CD4-positive, alpha-beta T cell treated with Interleukin-15 for 1 hour (primary cell): ENCODE data around the gene OPRD1.

Source experiments
- DNase-seq: peaks from one replicate; pipeline ENCODE4 v3.0.0-alpha.2; 2020

Gene OPRD1

DNA sequence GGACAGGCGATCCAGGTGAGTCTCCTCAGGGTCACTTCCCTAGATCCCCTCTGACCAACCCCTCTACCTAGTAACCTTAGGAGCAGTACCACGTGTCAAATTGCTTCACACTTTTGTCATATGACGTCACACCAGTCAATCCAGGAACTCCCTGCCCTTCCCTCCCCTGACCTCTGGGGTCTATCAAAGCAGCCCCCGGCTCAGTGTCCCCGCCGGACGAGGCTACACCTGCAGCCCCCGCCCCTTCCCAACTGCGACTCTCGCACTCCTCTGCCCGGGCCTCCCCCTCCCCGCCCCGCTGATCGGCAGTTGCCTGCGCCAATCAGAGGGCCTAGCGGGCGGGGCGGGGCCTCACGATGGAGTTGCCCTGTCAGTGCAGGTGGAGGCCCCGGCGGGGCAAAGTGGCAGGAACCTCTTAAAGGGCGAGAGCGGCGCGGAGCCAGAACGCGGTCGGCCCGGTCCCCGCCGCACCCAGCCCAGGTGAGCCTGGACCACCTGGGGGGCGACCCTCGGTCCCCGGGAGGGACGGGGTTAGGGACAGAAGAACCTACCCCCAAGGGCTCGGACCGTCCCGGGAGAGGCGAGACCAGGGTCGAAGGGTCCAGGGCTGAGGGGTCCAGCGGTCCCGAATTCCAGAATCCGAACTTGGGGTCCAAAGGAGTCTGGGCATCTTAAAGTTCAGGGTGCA lies 74.9 kb downstream of the OPRD1 start:
- peak; percentile 91 for DNase-seq

DNA sequence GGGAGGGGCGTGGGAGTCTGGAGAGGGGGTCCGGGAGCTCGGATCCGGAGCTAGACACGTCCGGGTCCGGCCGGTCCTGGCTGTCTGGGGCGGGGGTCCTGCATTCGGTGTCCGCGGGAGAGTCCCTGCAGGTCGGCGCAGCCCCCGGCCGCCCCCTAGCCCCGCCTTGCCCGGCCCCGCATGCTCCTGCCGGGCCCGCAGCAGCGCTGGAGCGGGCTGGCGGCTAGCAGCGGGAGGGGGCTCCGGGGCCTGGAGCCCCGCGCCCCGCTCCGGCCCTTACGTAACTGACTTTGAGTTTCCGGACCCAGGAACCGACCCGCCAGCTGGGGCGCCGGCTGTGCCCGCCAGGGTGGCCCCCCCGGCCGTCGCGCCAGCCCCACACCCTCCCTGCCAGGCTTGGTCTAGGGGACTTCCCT lies 75.5 kb downstream of the OPRD1 start:
- DNase-seq: peak; percentile 83

- DNase-seq: no peak
These were observed 76.1 kb downstream of the OPRD1 start for GRCh38 chr1:28887835-28888682.

GRCh38 chr1:28888915-28889314 lies 76.9 kb downstream of the OPRD1 start:
- no peak for DNase-seq

GRCh38 chr1:28889357-28889756 lies 77.4 kb downstream of the OPRD1 start:
- no peak for DNase-seq

- no peak for DNase-seq
These were observed 78.5 kb downstream of the OPRD1 start for GRCh38 chr1:28890435-28890834.

DNA sequence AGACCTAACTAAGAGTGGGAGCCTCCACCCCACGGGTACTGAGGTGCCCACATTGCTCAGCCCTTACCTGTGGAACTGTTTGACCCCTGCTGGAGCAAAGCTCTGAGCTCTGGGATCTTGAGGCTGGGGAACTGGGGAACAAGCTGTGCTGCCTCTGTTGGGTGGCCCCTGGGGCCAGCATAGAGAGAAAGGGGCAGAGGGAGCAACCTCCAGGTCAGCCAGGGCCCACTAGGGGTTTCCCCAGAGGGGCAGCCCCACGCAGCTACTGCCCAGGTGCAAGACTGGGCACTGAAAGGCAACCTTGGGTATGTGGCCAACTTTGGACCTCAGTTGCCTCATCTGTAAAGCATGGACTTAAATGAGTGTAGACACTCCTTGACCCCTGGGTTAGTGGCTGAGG lies 78.9 kb downstream of the OPRD1 start:
- DNase-seq: no peak

GRCh38 chr1:28891256-28891655 lies 79.3 kb downstream of the OPRD1 start:
- no peak for DNase-seq

GRCh38 chr1:28893403-28894102 lies 81.6 kb downstream of the OPRD1 start:
- no peak for DNase-seq

DNA sequence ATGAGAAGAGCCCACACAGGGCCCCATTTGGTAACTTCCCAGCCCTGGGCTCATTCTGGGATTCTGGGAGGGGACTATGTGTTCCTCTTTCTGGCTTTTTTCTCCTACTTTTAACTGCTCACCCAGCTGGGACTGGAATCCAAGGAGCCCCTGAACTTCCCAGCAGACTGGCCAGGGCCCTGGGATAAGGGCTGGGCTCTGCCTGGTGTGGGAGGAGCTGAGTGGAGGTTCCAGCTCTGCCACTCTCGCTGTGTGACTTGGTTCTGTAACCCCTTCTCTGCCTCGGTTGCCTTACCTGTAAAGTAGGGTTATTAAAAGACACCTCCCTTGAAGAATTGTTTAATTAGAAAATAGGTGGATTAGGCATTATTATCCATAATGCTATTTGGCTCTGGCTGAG lies 82.8 kb downstream of the OPRD1 start:
- DNase-seq: no peak

DNA sequence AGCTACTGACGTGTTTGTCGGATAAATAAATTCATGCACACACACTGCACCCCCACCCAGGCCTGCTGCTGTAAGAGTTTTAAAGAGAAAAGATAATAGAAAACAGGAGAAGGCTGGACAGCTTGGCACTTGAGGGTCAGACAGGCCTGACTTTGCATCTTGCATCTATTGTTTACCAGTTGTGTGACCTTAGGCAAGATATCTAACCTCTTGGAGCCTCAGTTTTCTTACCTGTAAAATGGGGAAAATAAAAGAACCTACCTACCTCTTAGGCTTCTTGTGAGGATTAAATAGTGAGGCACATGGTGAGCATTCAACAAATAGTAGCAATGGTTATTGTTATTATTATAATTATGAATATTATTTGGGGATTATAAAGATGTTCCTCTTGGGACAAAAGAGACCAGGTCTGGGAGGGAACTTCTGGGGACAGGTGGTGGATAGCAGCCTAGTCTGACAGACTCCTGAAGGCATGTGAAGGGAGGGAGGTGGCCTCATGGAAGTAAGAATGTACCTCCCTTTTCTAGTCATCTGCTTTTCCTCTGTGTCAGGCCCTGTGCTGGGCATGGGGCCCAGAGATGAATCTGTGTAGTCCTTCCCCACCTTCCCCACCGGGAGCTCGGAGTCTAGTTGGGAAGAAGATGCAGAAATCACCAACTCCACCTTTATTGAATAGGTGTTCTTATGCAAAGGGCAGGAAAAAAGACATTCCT lies 84.1 kb downstream of the OPRD1 start:
- DNase-seq: no peak

GRCh38 chr1:28896609-28896986 lies 84.6 kb downstream of the OPRD1 start:
- DNase-seq: no peak

GRCh38 chr1:28897789-28898188 lies 85.8 kb downstream of the OPRD1 start:
- no peak for DNase-seq

DNA sequence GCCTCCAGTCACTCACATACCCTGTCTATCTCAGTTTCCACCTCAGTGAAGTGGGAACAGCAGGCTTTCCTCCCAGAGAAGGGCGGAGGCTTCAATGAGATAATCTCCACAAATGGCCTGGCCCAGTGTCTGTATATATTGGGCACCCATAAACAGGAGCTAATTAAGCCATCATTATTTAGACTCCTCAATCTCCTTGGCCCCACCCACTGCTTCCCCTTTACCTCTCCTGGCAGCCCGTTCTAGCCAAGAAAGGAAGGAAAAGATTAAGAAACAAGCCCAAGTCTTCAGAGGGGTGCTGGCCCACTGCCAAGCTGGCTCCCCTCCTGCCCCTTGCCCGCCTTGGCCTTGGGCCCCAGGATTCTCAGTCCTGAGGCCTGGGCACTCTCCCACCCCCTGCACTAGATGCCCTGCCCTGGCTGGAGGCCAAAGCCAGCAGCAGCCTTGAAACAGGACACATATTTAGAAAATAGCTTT lies 86.5 kb downstream of the OPRD1 start:
- no peak for DNase-seq

DNA sequence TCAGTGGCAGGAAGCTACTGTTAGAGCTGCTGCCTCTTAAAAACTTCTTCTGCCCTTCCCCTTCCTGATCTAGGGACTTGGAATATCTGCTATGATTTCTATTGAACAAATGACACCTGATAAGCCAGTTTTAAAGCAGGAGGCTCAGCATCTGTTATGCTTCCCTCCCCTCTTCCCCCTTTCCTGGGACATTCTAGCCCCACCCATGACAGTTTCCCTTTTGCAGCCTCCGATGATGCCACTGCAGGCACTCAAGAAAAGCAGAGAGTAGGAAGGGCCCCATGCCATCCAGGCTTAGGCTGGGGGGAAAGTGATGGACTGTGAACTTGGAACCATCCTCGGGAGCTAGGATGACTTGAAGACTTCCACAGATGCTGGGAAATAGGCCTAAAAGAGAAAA lies 87.3 kb downstream of the OPRD1 start:
- no peak for DNase-seq

- no peak for DNase-seq
These were observed 88.6 kb downstream of the OPRD1 start for GRCh38 chr1:28900562-28900961.

DNA sequence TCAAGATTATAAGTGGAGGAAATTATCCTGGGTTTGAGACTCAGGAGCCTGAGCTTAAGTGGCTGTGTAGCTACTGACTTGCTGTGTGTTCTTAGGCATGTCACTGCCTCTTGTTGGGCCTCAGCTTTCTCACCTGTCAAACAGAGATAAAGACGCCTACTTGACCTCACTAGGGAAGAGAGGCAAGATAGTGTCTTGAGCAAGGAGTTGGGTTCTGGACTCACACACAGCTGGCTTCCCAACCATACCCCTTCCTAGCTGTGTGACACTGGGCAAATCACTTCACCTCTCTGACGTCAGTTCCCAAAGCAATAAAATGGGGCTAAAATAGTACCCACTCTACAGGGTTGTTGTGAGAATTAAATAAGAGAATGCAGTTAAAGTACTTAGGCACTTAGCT lies 90.8 kb downstream of the OPRD1 start:
- DNase-seq: no peak

DNA sequence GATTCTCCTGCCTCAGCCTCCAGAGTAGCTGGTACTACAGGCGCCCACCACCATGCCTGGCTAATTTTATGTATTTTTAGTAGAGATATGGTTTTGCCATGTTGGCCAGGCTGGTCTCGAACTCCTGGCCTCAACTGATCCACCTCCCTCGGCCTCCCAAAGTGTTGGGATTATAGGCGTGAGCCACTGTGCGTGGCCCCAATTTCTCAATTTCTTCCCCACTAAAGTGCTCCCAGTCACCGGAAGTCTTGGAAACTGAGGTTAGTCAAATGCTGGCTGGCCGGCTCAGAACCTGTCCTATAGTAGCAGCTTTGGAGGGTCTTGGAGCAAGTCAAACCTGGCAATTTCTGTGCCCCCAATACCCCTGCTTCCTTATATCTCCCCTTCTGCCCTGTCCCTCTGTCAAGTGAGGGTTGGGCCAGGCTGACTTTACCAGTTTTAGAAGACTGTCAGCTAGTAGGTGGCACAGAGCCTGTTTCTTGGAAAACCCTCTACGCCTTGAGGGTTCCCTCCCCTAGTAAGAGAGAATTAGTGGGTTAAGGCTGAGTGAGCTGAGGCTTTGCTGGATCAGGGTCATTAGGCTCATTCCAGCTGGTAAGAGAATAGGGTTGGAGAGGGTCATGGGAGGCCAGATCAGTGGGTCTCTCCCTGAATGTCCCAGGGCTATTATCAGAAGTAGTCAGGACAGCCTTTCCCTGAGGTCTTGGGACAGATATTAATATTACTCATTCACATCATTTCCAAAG lies 94.1 kb downstream of the OPRD1 start:
- DNase-seq: no peak

GRCh38 chr1:28909198-28909597 lies 97.2 kb downstream of the OPRD1 start:
- no peak for DNase-seq

DNA sequence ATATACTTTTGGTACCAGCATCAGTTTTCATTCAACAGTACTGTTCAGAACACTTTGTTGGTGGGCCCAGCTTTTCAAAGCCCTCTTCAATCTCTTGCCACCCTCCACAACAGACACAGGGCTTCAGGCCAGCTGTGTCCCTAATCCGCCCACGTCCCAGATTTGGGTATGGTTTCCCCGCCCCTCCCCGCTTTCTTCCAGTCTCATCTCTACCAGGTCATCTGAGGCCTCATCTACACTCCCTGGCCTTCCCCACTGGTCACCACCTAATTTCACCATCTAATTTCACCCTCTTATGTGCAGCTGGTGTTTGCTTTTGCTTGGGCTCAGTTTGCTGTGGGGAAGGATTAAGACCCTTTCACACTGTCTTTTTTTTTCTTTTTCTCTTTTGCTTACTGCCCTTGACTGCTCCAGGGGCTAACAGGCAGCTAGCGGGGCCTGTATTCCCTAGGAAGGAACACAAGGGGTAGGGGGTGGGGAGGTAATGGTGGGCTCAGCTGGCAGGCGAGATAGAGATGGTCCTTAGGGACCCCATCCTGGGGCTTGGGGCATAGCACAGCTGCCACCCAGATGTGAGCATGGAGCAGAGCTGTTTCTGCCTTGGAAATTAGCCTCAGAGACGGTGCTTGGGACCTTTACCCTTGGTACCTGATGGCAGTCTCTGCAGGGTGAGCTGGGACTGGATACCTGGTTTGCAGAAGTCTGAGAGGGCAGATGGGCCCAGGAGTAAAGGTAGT lies 98.6 kb downstream of the OPRD1 start:
- no peak for DNase-seq

DNA sequence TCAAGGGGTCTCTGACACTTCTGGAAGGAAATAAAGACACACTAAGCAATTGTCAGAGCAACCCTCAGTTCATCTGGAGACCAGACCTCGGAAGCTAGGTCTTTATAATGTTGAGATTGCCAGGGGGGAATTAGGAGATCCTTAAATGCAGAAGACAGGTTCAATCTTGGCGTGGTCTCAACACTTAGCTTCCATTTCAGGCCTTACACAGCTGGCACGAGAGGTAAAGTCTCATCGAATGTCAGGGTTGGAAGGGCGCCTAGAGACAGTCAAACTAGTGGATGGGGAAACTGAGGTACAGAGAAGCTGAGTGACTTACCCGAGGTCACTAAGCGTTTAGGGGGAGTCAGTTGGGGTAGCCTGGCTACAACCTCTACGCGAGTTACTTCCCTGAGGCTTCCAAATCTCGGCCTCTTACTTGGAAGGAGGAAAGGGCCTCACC lies 101.8 kb downstream of the OPRD1 start:
- no peak for DNase-seq
